Osteoblast (primary cell): ENCODE results near the gene TENM3. TPM values are rescaled to one million over a fixed set of nuclear protein-coding genes. Genes with fewer than 3 reads are reported as not detected.
"Not testable (repeated sequence)": the region's sequence is repeated elsewhere in the genome, so short reads cannot be mapped to it uniquely, and the experiment has no call there.

Source experiments
- DNase-seq: peaks from one replicate; pipeline ENCODE4 v3.0.0; 2011; ENCODE audit warnings: low spot score, mixed read lengths; ENCODE audit not compliant: insufficient read length; ENCODE audit errors: missing footprints
- H2AFZ ChIP-seq: 2 replicates; pipeline ENCODE4 v1.6.0; 2011; ENCODE audit warnings: mild to moderate bottlenecking, low read length
- H3K27ac ChIP-seq: 2 replicates; pipeline ENCODE4 v1.5.1; 2011; ENCODE audit warnings: mild to moderate bottlenecking, low read depth, low read length, moderate library complexity
- H3K27me3 ChIP-seq: 2 replicates; pipeline ENCODE4 v1.6.0; 2012; ENCODE audit warnings: mild to moderate bottlenecking, control low read depth, inconsistent platforms, low read length, moderate library complexity; ENCODE audit not compliant: insufficient read depth
- H3K36me3 ChIP-seq: 2 replicates; pipeline ENCODE4 v1.5.1; 2011; ENCODE audit warnings: mild to moderate bottlenecking, low read length, control low read depth, moderate library complexity; ENCODE audit not compliant: insufficient read depth
- H3K4me1 ChIP-seq: 2 replicates; pipeline ENCODE4 v1.5.1; 2011; ENCODE audit warnings: mild to moderate bottlenecking, low read length, control low read depth, moderate library complexity; ENCODE audit not compliant: insufficient read depth
- H3K4me2 ChIP-seq: 2 replicates; pipeline ENCODE4 v1.6.0; 2011; ENCODE audit warnings: mild to moderate bottlenecking, low read length; ENCODE audit not compliant: insufficient read depth
- H3K4me3 ChIP-seq: fragments of 200-600 bp; sonication (generic); 3 replicates; pipeline ENCODE4 v1.5.1; 2012; ENCODE audit warnings: mild to moderate bottlenecking, low read length, inconsistent platforms; ENCODE audit not compliant: insufficient read depth
- H3K79me2 ChIP-seq: 2 replicates; pipeline ENCODE4 v1.6.0; 2012; ENCODE audit warnings: mild to moderate bottlenecking, low read length, control low read depth, inconsistent platforms; ENCODE audit not compliant: insufficient read depth
- H3K9me3 ChIP-seq: 2 replicates; pipeline ENCODE4 v1.5.1; 2011; ENCODE audit warnings: low read depth, low read length, control low read depth
- H4K20me1 ChIP-seq: 2 replicates; pipeline ENCODE4 v1.6.0; 2012; ENCODE audit warnings: mild to moderate bottlenecking, low read length, control low read depth; ENCODE audit not compliant: insufficient read depth
- CTCF ChIP-seq: IDR thresholded peaks from 2 replicates; pipeline ENCODE4 v1.5.1; 2011; ENCODE audit warnings: mild to moderate bottlenecking, low read depth, low read length, moderate library complexity; ENCODE audit errors: extremely low read depth
- total RNA-seq: library from RNA; depleted of rRNA; stranded (reverse); fragments of >200 nt; gene quantifications from 2 replicates; pipeline ENCODE4 v1.2.3, GENCODE V29; 2012

The TENM3 gene
- total RNA-seq, 1 donor = 59.0 TPM

- H3K79me2 ChIP-seq = no peaks in the 10 kb centered on the region
- H3K4me2 ChIP-seq = no peak overlapping the region
- H3K9me3 ChIP-seq = no peaks in the 10 kb centered on the region
- H3K27me3 ChIP-seq = no peaks in the 10 kb centered on the region
- no peaks in the 10 kb centered on the region for H4K20me1 ChIP-seq
- H3K27ac ChIP-seq = no peak overlapping the region
- DNase-seq = no peak
- H3K4me1 ChIP-seq = peaks cover 32% of the 10 kb centered on the region
- no peak overlapping the region for H2AFZ ChIP-seq
- H3K36me3 ChIP-seq = no peaks in the 10 kb centered on the region
- no peak for TF ChIP-seq CTCF
- no peak overlapping the region for H3K4me3 ChIP-seq
Measured at GRCh38 chr4:182236186-182236585, 7.0 kb upstream of the TENM3 start.

GRCh38 chr4:182237010-182237409 is 6.2 kb upstream of the TENM3 start:
- not testable (repeated sequence) for H2AFZ ChIP-seq, H3K4me3 ChIP-seq, H3K27me3 ChIP-seq, DNase-seq, H3K36me3 ChIP-seq, H3K4me2 ChIP-seq, H3K79me2 ChIP-seq, H3K9me3 ChIP-seq, H3K27ac ChIP-seq, H4K20me1 ChIP-seq
- H3K4me1 ChIP-seq = peaks cover 26% of the 10 kb centered on the region

GRCh38 chr4:182238355-182238931 is 4.8 kb upstream of the TENM3 start:
- no peaks in the 10 kb centered on the region for H4K20me1 ChIP-seq
- no peak for TF ChIP-seq CTCF
- no peaks in the 10 kb centered on the region for H3K9me3 ChIP-seq
- no peak for DNase-seq
- H3K79me2 ChIP-seq = no peaks in the 10 kb centered on the region
- H3K4me3 ChIP-seq = no peak overlapping the region
- H3K27ac ChIP-seq = peak overlapping the region; percentile 75
- H3K4me2 ChIP-seq = peak overlapping the region; percentile 53
- peak overlapping the region; percentile 43 for H2AFZ ChIP-seq
- no peaks in the 10 kb centered on the region for H3K36me3 ChIP-seq
- peaks cover 26% of the 10 kb centered on the region for H3K4me1 ChIP-seq
- no peaks in the 10 kb centered on the region for H3K27me3 ChIP-seq

GRCh38 chr4:182240161-182241130 is 2.8 kb upstream of the TENM3 start:
- Histone ChIP-seq H2AFZ (peak overlapping the region; percentile 58), H3K4me1 (peaks cover 26% of the 10 kb centered on the region), H3K36me3 (no peaks in the 10 kb centered on the region), H3K9me3 (no peaks in the 10 kb centered on the region), H4K20me1 (no peaks in the 10 kb centered on the region), H3K27ac (peak overlapping the region; percentile 75), H3K4me2 (peak overlapping the region; percentile 68), H3K79me2 (no peaks in the 10 kb centered on the region), H3K27me3 (no peaks in the 10 kb centered on the region), H3K4me3 (peak overlapping the region; percentile 31)
- no peak for DNase-seq
- TF ChIP-seq CTCF = no peak

GRCh38 chr4:182242260-182242659 is 942 bp upstream of the TENM3 start:
- H3K27ac ChIP-seq, H3K4me2 ChIP-seq: not testable (repeated sequence)

More at GRCh38 chr4:182242260-182242659, 942 bp upstream of the TENM3 start:
- not testable (repeated sequence) for H3K9me3 ChIP-seq, H3K79me2 ChIP-seq, H2AFZ ChIP-seq, H3K36me3 ChIP-seq, DNase-seq, H4K20me1 ChIP-seq, H3K27me3 ChIP-seq, H3K4me3 ChIP-seq
- peaks cover 26% of the 10 kb centered on the region for H3K4me1 ChIP-seq
